Activated naive CD4-positive, alpha-beta T cell (primary cell): ENCODE measurements around the gene BTN1A1.
"Not testable (repeated sequence)": the region's sequence is repeated elsewhere in the genome, so short reads cannot be mapped to it uniquely, and the experiment has no call there.

ENCODE experiments used
- DNase-seq, 4 experiments: peaks; one replicate each; lab custom pipeline; 2025; lab: John Stamatoyannopoulos, UW

Gene BTN1A1

DNA sequence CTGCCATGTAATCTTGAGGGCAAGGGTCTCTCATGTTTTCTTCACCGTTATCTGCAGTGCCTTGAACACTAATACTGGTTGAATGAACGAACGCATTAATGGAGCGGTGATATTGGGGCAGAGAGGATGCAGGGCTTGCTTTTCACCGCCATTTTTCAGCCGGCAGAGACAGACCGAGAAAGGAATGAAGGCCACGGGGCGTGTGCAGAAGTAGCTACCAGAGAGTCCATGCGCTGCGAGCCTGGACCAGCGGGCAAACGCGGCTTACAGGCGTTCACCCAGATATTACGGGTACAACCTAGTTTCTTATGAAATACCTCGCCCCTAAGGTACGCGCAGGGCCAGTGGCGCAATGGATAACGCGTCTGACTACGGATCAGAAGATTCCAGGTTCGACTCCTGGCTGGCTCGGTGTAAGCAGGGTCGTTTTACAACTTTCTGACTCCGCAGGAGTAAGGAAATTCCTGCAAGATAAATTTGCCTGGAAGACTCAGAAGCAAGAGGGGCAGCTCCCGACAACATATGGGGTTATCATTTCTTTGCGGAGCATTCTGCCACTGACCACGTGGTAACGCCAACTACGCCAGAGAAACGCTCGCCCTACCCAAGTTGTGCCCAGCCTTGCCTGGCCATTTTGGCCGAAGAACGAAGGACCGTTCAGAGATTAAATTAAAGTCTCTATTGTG is 37.2 kb downstream of the BTN1A1 start:
- DNase-seq = peak; percentile 63 to 88 (median 80)

DNA sequence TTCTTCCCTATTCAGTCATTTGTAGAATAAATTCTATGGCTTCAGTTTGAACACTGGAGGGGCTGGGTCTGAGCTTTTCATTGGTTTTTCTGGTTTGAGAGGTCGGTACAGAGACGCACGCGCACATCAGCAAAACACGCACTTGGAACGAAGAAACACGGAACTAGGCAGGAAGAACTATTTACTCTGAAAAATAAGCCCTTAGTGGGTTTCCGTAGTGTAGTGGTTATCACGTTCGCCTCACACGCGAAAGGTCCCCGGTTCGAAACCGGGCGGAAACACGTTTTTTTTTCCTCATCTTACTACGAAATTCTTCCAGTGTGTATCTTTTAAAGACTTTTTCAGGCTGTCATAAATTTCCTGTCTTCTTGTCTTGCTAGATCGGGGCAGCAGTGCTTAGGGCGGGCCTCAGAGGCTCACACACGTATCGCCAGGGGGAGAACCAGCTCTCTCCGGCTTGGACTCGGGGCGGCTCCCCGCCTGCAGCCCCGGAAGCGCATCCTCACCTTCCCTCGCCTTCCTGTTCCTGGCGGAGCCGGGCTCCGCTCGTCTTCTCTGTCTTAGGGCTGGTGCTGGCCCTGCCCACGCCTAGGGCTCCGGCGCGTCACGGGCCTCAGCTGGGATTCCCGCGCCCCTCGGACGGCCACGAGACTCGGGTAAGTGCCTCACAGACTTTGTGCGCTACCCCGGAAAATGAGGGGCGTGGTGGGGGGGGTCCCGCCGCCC is 37.9 kb downstream of the BTN1A1 start, which contains the start of gene HMGN4:
Gene HMGN4, plus strand, starts transcription at position 521 of the 726 bp plus-strand sequence. CDS start 6,841 bp downstream, outside the sequence.
- peak; percentile 48 to 64 (median 62) for DNase-seq

DNA sequence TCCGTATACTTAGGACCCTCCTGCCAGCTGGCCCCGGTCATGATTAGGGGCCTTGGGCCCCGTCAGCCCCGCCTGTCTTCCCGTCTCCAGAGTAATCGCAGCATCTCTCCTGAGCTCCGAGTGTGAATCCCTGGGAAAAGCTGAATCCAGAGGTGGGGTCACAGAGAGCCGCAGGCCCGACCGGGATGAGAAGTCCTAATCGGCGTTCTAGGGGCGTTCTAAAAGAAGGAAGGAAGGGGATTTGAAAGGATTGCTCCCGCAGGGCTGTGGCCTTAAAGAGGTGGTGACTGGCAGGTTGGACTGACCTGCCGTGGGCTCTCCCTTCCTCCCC is 38.4 kb downstream of the BTN1A1 start:
- DNase-seq = no peak

DNA sequence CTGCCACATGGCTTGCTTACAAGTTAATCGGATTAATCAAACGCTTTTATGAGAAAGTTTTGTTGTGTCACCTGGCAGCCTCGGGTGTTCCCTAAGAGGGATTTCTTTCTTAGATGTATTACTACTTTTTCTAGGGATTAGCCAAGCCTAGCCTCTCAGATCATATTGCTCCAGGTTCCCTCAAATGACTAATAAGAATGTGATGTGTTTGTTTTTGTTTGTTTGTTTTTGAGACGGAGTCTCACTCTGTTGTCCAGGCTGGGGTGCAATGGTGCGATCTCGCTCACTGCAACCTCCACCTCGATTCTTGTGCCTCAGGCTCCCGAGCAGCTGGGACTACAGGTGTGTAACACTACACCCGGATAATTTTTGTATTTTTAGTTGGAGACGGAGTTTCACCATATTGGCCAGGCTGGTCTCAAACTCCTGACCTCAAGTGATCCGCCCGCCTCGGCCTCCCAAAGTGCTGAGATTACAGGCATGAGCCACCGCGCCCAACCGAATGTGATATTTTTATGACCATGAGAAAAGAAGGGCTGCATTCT is 39.0 kb downstream of the BTN1A1 start:
- no peak for DNase-seq

DNA sequence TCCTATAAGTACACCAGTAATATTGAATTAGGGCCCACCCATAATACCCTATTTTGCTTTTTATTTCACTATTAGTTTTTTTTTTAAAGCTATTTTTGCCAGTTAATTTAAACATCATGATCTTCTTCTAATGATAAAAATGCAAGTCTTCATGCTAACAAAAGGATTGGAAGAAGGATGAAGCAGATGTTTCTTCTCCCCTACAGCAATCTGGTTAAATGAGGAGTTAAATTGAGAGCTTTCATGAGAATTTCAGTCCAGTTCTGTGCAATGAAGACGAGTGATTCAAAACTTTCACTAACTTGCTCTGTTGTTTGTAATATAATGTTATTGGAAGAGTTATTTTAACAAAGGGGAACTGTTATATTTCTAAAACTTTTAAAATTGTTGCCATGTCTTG is 41.5 kb downstream of the BTN1A1 start:
- DNase-seq = no peak

DNA sequence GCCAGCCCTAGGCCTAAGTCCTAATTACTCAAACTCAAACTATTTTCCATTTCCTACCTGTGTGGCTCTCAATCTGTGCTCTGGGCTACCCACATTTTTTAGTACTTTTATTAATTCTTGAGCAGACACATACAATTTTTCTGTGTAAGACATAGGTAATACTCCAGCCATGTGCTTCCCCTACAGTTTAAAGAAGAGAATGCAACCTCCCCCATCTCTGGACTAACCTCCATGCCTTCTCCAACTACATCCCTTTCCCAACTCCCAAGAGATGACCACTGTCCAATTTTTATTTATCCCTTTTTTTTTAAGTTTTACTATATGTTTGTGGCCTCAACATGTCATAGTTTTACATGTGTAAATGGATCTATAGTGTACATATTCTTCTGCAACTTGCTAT is 43.9 kb downstream of the BTN1A1 start:
- DNase-seq = no peak

DNA sequence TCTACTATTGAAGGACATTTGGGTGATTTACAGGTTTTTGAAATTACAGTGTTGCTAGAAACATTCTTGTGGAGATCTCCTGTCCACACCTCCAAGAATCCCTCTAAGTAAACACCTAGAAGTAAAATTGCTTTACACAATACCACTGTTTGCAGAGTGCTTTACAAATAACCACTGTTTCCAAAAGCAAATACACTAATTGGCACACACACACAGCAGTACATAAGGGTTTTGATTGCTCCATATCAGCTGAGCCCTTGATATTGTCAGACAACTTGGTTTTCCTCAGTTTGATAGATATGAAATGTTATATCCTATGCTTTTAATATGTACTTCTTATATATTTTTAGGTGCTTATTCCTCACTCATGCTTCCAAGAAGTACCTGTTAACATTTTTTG is 44.4 kb downstream of the BTN1A1 start:
- no peak for DNase-seq

DNA sequence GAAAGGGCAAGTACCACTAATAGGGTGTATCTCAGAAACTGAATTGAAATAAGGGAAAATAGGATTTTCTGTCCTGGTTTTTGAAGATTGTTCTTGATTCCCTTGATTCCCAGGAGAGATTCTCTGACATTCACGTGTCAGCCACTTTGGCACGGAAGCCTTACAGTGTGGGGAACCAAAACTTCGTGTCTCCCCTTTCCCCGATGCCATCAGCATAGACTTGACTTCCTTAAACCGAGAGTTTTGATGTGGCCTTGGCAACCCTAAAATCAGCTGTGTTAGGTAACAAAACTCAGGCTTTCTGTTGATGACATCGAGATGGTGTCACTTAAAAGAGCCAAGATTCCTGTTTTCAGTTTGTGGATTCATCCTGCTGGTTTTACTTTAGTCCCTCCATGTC is 45.5 kb downstream of the BTN1A1 start:
- DNase-seq = no peak

DNA sequence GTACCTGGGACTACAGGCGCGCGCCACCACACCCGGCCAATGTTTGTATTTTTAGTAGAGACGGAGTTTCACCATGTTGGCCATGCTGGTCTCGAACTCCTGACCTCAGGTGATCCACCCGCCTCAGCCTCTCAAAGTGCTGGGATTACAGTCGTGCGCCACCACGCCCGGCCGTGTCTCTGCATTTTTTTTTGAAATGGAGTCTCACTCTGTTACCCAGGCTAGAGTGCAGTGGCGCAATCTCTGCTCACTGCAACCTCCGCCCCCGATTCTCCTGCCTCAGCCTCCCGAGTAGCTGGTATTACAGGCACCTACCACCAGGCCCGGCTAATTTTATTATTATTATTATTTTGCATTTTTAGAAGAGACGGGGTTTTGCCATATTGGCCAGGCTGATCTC is 47.3 kb downstream of the BTN1A1 start:
- DNase-seq = not testable (repeated sequence)

DNA sequence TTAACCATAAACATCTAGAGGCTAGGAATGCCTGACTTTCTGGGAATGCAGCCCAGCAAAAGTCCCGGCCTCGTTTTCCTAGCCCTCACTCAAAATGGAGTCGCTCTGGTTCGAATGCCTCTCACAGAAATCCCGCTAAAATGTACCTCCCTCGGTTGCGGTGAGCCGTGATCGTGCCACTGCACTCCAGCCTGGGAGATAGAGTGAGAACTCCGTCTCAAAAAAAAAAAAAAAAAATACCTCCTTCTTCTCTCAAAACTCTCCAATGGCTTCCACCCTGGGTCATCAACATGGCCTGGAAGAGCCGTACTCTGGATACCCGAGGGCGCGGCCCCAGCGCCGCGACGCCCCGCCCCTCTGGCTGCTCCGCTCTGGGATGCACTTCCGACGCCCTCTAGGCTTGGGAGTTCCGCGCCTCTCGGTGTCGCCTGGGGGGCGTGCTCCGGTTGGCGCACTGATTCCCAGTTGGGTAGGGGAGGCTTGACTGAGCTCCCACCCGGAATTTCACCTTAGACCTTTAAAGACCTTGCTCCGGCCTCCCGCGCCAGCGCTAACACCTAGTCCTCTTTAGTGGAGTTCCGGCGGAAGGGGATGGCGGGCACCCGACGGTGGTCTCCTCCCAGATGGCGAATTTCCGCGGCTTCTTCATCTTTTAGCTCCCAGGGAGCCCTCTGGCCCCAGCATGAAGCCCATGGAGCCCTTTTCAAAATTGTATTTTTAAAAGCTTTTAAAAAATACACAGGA is 50.3 kb downstream of the BTN1A1 start:
- DNase-seq = peak in 2 of 4 experiments; percentile 13 to 18

DNA sequence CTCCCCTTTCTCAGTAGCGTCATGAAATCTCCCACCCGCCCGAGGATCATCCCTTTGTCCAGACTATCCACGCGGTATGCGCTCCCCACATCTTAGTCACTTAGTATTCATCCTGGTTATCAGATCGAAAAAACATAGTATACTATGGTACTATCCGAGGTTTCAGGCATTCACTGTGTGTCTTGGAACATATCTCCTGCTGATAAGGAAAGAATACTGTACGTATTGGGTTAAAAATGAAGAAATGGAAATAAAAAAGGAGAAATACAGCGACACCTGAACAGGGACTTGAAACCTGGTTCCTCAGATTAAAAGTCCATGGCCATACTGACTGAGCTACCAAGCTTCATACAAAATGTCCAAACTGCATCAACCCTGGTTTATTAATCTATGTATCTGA is 52.1 kb downstream of the BTN1A1 start:
- DNase-seq = no peak

DNA sequence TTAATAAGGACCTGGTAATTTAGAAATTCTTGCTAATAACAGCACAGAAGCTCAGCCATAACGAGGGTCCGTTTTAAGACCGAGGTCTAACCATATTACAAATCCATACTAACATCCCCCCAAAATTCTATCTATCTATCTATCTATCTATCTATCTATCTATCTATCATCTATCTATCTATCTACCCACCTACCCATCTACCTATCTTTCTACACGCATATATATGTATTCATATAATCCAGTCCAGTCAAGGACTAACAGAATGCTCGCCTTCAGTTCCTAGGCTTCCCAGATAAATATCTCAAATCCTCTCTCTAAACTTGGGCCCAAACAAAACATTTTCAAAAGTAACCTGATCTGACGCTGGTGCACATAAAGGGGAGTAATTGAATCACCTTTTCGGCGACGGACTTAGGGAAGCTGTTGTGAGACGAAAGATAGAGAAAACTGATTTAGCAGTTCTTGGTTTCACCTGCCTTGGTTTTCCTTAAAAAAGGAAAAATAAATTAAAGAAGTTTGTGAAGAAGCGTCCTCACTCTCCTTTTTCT is 52.6 kb downstream of the BTN1A1 start:
- no peak for DNase-seq

DNA sequence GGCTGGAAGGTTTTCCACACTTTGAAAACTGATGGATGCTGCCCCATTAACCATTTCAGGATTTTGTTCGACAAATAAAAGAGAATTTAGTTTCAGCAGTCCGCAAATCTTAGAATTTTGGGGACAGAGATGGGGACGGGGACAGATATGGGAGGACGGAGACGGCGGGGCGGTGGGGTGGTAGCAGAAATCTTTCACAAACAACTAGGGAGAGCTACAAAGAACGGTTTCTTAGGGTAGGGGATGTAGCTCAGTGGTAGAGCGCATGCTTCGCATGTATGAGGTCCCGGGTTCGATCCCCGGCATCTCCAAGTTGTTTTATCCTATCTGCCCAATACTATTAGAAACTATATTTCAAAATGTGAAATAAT is 53.1 kb downstream of the BTN1A1 start:
- DNase-seq = peak; percentile 38 to 71 (median 64)

DNA sequence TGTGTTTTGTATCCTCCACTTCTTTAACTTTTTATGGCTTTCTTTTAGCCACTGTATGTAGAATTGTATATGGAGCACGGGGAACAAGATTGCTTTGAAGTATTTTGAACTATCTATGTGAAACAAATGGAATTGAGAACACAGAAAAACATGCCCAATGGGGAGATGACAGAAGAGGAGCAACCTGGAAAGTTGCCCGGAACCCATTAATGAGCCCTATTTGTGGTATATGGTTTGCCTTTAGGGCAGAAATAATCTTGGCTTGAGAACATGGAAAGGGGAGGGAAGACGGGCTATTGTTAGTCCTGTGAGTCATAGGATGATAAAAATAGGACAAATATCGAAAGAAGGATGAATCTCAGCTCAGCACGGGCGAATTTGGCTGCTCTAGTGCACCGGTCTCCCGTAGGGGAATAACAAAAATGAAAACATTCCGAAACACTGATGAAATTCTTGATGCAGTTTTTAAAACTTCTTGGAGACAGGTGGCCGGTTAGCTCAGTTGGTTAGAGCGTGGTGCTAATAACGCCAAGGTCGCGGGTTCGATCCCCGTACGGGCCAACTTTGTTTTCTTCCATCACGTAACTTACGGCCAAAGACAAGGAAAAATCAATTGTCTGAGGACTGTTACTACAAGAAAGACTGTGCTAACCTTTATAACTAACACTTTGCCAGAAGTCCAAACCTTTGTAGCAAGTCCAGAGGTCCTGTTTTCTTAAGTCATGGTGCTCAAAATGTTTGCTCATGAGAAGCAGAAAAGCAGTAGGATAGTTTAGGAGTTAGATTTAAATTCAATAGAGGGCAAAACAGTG is 53.7 kb downstream of the BTN1A1 start:
- peak; percentile 47 to 69 (median 62) for DNase-seq

DNA sequence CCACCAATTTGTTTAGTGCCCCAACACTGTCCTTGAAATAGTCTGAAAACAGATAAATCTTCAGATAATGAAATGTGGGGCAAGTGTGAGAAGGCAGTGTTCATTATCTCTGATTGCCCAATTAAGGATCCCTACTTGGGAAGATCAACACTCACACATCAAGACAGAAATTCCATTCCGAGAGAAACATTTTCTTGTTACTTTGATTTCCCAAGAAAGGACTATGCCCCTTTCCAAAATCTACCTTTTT is 54.3 kb downstream of the BTN1A1 start:
- no peak for DNase-seq

DNA sequence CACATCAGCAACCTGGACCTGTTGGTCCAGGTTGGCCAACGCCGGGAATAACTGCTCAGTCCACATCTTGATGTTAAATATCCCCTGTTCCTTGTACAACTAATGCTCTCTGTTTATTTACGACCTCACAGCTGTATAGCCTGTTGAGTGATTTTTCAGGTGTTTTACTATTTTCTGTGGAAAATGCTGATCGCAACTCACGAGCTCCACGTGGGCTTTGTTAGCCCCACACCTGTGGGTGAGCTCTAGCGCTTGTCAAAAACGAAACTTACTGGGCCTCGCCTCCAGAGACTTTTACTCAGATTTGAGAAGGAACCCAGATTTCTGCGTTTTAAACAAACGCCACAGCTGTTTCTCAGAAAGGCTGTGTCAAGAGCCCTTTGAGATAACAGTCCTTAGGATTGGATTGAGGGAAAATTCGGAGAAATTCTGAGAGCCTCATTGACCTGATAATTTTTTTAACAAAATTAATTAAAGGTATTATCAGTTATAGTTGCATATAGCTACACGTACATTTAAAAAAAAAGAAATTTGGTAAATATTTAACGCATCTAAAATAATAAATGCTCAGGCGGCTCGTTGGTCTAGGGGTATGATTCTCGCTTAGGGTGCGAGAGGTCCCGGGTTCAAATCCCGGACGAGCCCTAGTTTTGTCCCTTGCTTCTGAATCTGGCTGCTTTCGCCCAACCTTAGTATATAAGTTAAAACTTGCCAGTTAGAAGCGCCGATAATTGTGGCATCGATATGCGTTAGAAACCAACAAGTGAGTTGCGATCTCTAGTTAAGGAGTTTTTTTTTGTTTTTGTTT is 54.8 kb downstream of the BTN1A1 start:
- peak; percentile 12 to 38 (median 20) for DNase-seq

DNA sequence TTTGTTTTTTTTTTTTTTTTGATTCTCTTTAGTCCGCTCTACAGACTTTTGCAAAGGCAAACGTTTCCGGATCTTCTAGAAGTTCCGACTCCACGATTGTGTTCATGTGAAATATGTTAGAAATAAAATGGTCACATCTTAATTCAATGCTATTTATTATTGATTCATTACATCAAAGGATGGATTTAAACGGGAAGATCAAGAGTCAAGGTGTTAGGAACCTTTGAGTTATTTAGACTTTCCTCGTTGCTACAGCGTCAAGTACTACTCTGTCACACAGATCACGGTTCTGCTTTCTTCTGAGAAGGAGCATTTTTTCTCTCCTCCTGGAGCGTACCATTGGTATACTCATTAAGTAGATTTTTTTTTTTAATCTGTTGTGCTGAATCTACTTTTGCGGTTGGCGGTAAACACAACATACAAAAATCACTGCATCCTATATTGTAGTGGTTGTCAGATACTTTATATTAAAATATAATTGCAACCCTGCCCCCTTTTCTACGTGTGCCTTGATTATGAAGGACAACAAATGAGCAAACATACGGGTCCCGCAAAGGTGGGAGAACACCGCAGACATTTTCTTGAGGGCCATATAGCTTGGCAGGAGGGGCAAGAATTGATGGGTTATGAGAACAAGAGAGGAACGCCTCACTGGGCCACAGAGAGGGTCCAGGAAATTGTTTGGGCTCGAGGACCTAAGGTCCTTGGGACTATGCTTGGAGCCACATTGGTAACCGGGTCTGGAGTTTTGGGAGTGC is 55.6 kb downstream of the BTN1A1 start:
- DNase-seq = no peak

DNA sequence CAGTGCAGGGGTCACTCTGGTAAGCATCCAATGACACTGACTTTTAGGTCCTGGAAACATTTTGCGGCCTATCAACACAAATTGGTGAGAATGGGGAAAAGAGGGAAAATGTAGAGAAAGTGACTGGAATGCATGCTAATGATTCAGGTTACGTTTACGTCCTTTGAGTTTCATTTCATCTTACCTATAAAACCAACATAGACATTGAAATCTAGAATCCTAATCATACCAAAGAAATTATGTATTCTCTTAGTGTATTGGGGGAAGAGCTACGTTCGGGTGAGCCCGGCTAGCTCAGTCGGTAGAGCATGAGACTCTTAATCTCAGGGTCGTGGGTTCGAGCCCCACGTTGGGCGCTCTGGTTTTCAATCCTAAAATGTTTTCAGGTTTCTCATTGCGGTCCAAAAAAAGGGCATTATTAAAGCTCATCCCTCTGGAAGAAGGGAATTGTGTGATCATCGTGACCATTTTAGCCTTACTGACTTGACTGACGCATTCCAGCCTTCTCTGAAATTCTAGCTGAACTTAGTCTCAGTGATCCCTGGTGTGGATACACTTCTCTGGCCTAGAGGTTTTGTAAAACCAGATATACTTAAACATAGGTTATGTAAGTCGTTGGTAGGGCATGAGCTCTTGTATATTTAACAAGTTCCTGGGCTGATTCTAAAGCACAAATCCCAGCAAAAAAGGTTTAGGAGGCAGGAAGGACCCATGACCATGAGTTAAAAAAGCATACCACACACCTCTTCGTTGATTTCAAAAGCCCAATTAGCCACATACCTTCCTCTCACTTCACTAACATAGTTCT is 56.4 kb downstream of the BTN1A1 start:
- DNase-seq = no peak
